Transverse colon (tissue), 4 donors: ENCODE results near the gene COG4.

ENCODE experiments used
- CTCF ChIP-seq, 5 experiments: fragments of 200-600 bp in 3 of 5; fragments of 450-650 bp in 2 of 5; sonication (generic) in 3 of 5; IDR thresholded peaks; 1 replicate in 2 of 5; 2 replicates in 3 of 5; pipeline ENCODE4 v1.5.1; 2016 to 2017; ENCODE audit warnings: antibody characterized with exemption in 5 of 5, inconsistent platforms in 3 of 5, mild to moderate bottlenecking in 2 of 5, moderate library complexity in 1 of 5
- EP300 ChIP-seq: sonication (generic); formaldehyde crosslinking; IDR thresholded peaks from one replicate; pipeline ENCODE4 v1.6.1; 2017; ENCODE audit warnings: antibody characterized with exemption, low read depth
- POLR2A ChIP-seq: fragments of 450-650 bp; IDR thresholded peaks from one replicate; pipeline ENCODE4 v1.6.1; 2016; ENCODE audit warnings: antibody characterized with exemption, mild to moderate bottlenecking, moderate library complexity
- POLR2AphosphoS5 ChIP-seq, 3 donors: sonication (generic); formaldehyde crosslinking; IDR thresholded peaks; one replicate each; pipeline ENCODE4 v1.6.1; 2016; ENCODE audit warnings: antibody characterized with exemption in 3 of 3

GRCh38 chr16:70466805-70467076 is 56.6 kb downstream of the COG4 start:
- no peak for TF ChIP-seq CTCF (IDR thresholded peaks at IDR 0.05)
- TF ChIP-seq EP300, result no peak
- no peak for TF ChIP-seq POLR2AphosphoS5 (IDR thresholded peaks at IDR 0.05)
- no peak for TF ChIP-seq POLR2A
